ENCODE data around the gene CA5A. TPM values are rescaled to one million over a fixed set of nuclear protein-coding genes. Genes with fewer than 3 reads are reported as not detected.

The CA5A gene
- total and polyA plus RNA-seq, 2 of the 4 experiments (the other 2 are of a cell fraction): not detected

GRCh38 chr16:87939562-87940423, 3.5 kb upstream of the CA5A start:
- no peaks in the 10 kb centered on the region for H3K79me1 ChIP-seq (ENCODE audit: low read depth in 1 of 2, low read length in 2 of 2)
- DNase-seq: no peak
- no peak overlapping the region for H2AFZ ChIP-seq (replicated peaks; ENCODE audit: low read length, poor library complexity)
- in situ Hi-C loops (cut with MboI; ENCODE audit: low sequenced_read_pairs): no loop called here
- no peak overlapping the region for H4K8ac ChIP-seq (ENCODE audit: low read depth in 2 of 2, low read length in 2 of 2)
- no TSS peak for BruUV-seq (replicated peaks)
- no peak overlapping the region for H3K18ac ChIP-seq (ENCODE audit: low read depth, low read length)
- no peak overlapping the region for H3K4me2 ChIP-seq (ENCODE audit: low read depth, low read length)
- no peak for ATAC-seq (ENCODE audit: low read depth)
- no peak overlapping the region for H2BK120ac ChIP-seq (ENCODE audit: low read depth, low read length)
- H3K14ac ChIP-seq (replicated peaks; ENCODE audit: low read depth, low read length): no peak overlapping the region
- H3K36me3 ChIP-seq (ENCODE audit: control insufficient read depth, insufficient read depth, low read length): no peaks in the 10 kb centered on the region
- H2BK15ac ChIP-seq (ENCODE audit: low read depth, low read length): no peak overlapping the region
- no peak overlapping the region for H4K91ac ChIP-seq (ENCODE audit: insufficient read depth, low read depth, low read length)
- CTCF ChIA-PET: no interaction called here
- TF ChIP-seq BHLHE40 (IDR thresholded peaks at IDR 0.05; ENCODE audit: low read depth, low read length): no peak
- TF ChIP-seq CTCF (conservative IDR thresholded peaks at IDR 0.05; ENCODE audit: low read depth, low read length): no peak
- TF ChIP-seq MAFK (IDR thresholded peaks at IDR 0.05; ENCODE audit: low read depth, low read length): no peak
- no peaks in the 10 kb centered on the region for H4K20me1 ChIP-seq (ENCODE audit: insufficient read depth, low read length)
- no peak overlapping the region for H3K4me3 ChIP-seq (ENCODE audit: insufficient read depth, low read depth, low read length)
- H3K27ac ChIP-seq (ENCODE audit: insufficient read depth, low read length): no peak overlapping the region
- no peaks in the 10 kb centered on the region for H3K9me3 ChIP-seq (ENCODE audit: control insufficient read depth, insufficient read depth, low read length)
- no peak overlapping the region for H2BK5ac ChIP-seq (ENCODE audit: low read depth, low read length, poor library complexity, severe bottlenecking)
- H2AK9ac ChIP-seq (replicated peaks; ENCODE audit: low read depth, low read length, poor library complexity): no peak overlapping the region
- dilution Hi-C loops (cut with HindIII; ENCODE audit: low sequenced_read_pairs, unreplicated experiment): no loop called here
- intact Hi-C loops (cut with micrococcal nuclease): no loop called here
- POLR2A ChIA-PET (ENCODE audit: unreplicated experiment): no interaction called here
- H3K23ac ChIP-seq (ENCODE audit: low read depth, low read length): no peak overlapping the region
- no peaks in the 10 kb centered on the region for H3K4me1 ChIP-seq (ENCODE audit: control insufficient read depth, insufficient read depth, low read length)
- WGBS, 2 experiments (ENCODE audit: extremely low coverage in 2 of 2, insufficient read length in 1 of 2): 67% methylated on average over 2 of the region's 13 CpGs; no CpG with 5 or more reads in 1 of the 2 experiments
- no peaks in the 10 kb centered on the region for H3K9me1 ChIP-seq (ENCODE audit: insufficient read depth, low read length)
- H3K27me3 ChIP-seq (ENCODE audit: control insufficient read depth, insufficient read depth, low read length): peaks cover 19% of the 10 kb centered on the region
- no peak overlapping the region for H2BK20ac ChIP-seq (ENCODE audit: low read depth, low read length)
- no peak overlapping the region for H3K56ac ChIP-seq (ENCODE audit: extremely low read depth, insufficient read depth, low read length)
- H3K4ac ChIP-seq (ENCODE audit: low read depth, low read length): no peak overlapping the region
- H4K5ac ChIP-seq (ENCODE audit: low read depth, low read length): no peak overlapping the region
- no peak overlapping the region for H2AK5ac ChIP-seq (ENCODE audit: low read depth, low read length)
- H3K9ac ChIP-seq (ENCODE audit: low read depth, low read length): no peak overlapping the region

Data from IMR-90 (cell line).